GM12878 (cell line): ENCODE data around the gene CACNA1A. TPM values are rescaled to one million over a fixed set of nuclear protein-coding genes. Genes with fewer than 3 reads are reported as not detected.

Source experiments
- ATAC-seq: fragments of 200-7000 bp; cut with Tn5 transposase; 3 replicates; pipeline ENCODE4 v1.9.1; 2020; ENCODE audit warnings: mild to moderate bottlenecking, moderate library complexity
- BruUV-seq: library from RNA; stranded (reverse); fragments of 400-500 nt; replicated peaks from 2 replicates; lab custom pipeline; 2021; lab: Mats Ljungman, UMichigan
- CTCF ChIA-PET: fragments of 300-600 bp; sonication (Branson Sonifier 250); formaldehyde crosslinking; extraction: SDS; loops from one replicate; lab custom pipeline; 2021; ENCODE audit warnings: inconsistent platforms; lab: Yijun Ruan, JAX
- POLR2A ChIA-PET: fragments of 350-600 bp; formaldehyde crosslinking; extraction: SDS; loops from one replicate; lab custom pipeline; 2021; ENCODE audit warnings: inconsistent platforms; lab: Charles Lee
- RAD21 ChIA-PET: fragments of 300-600 bp; sonication (Branson Sonifier 250); formaldehyde crosslinking; loops from one replicate; lab custom pipeline; 2023; ENCODE audit warnings: antibody characterized with exemption; ENCODE audit not compliant: unreplicated experiment; lab: Charles Lee
- SMC1A ChIA-PET: fragments of 300-600 bp; sonication (Branson Sonifier 250); formaldehyde crosslinking; loops from one replicate; lab custom pipeline; 2023; ENCODE audit not compliant: unreplicated experiment, uncharacterized antibody; lab: Charles Lee
- DNase-seq: peaks from one replicate; pipeline ENCODE4 v3.0.0-alpha.2; 2011; ENCODE audit warnings: low read depth, low spot score
- FAIRE-seq: peaks from 3 replicates; lab custom pipeline; 2011; peaks lifted over from hg19 to GRCh38; lab: Jason Lieb, UNC
- H2AFZ ChIP-seq: 2 replicates; pipeline ENCODE4 v1.6.0; 2011; ENCODE audit warnings: low read depth, low read length, control low read depth; ENCODE audit not compliant: control insufficient read depth
- H3K27ac ChIP-seq: 2 replicates; pipeline ENCODE4 v1.5.1; 2011; ENCODE audit warnings: control low read depth; ENCODE audit not compliant: control insufficient read depth, insufficient read depth
- H3K27me3 ChIP-seq, 2 experiments: replicated peaks in 1 of 2; 2 replicates each; pipeline versions ENCODE4 v1.6.0 to v1.6.1; 2011; ENCODE audit warnings: low read length in 1 of 2; ENCODE audit not compliant: control insufficient read depth in 2 of 2, insufficient read depth in 2 of 2
- H3K36me3 ChIP-seq, 2 experiments: 2 replicates each; pipeline ENCODE4 v1.5.1; 2011; ENCODE audit warnings: low read length in 1 of 2; ENCODE audit not compliant: control insufficient read depth in 2 of 2, insufficient read depth in 2 of 2
- H3K4me1 ChIP-seq: 2 replicates; pipeline ENCODE4 v1.6.1; 2011; ENCODE audit warnings: mild to moderate bottlenecking, low read length, moderate library complexity, mixed read lengths; ENCODE audit not compliant: control insufficient read depth, insufficient read depth
- H3K4me2 ChIP-seq: 2 replicates; pipeline ENCODE4 v1.6.0; 2011; ENCODE audit warnings: control low read depth; ENCODE audit not compliant: control insufficient read depth, insufficient read depth
- H3K4me3 ChIP-seq: fragments of 200-600 bp; sonication (generic); 2 replicates; pipeline ENCODE4 v1.5.1; 2016
- H3K79me2 ChIP-seq: 2 replicates; pipeline ENCODE4 v1.6.0; 2011; ENCODE audit warnings: low read length; ENCODE audit not compliant: control insufficient read depth, insufficient read depth
- H3K9ac ChIP-seq: 2 replicates; pipeline ENCODE4 v1.8.0; 2011; ENCODE audit warnings: low read length, control low read depth, mixed read lengths; ENCODE audit not compliant: control insufficient read depth, insufficient read depth
- H3K9me3 ChIP-seq: replicated peaks from 3 replicates; pipeline ENCODE4 v1.5.1; 2011; ENCODE audit warnings: mild to moderate bottlenecking, low read length; ENCODE audit not compliant: control insufficient read depth, insufficient read depth
- H4K20me1 ChIP-seq: 2 replicates; pipeline ENCODE4 v1.6.0; 2011; ENCODE audit not compliant: control insufficient read depth, insufficient read depth
- ATF7 ChIP-seq: fragments of 450-650 bp; IDR thresholded peaks from 2 replicates; pipeline ENCODE4 v1.6.1; 2016; ENCODE audit warnings: low read depth, mild to moderate bottlenecking
- ETV6 ChIP-seq, 2 experiments: fragments of 450-650 bp in 1 of 2; IDR thresholded peaks in 1 of 2; conservative IDR thresholded peaks in 1 of 2; 2 replicates each; pipeline ENCODE4 v1.6.1; 2014; ENCODE audit warnings: antibody characterized with exemption in 1 of 2, borderline replicate concordance in 1 of 2, low read depth in 1 of 2, mild to moderate bottlenecking in 1 of 2, moderate library complexity in 1 of 2
- KLF5 ChIP-seq: fragments of 450-650 bp; IDR thresholded peaks from 2 replicates; pipeline ENCODE4 v1.6.1; 2014; ENCODE audit warnings: mild to moderate bottlenecking; ENCODE audit not compliant: partially characterized antibody
- MTA2 ChIP-seq: fragments of 450-650 bp; IDR thresholded peaks from 2 replicates; pipeline ENCODE4 v1.6.1; 2016; ENCODE audit warnings: low read depth, mild to moderate bottlenecking, moderate library complexity
- MTA3 ChIP-seq: IDR thresholded peaks from 2 replicates; pipeline ENCODE4 v1.6.1; 2012; ENCODE audit warnings: low read length, inconsistent platforms, borderline replicate concordance
- PAX5 ChIP-seq: IDR thresholded peaks from 2 replicates; pipeline ENCODE4 v1.6.1; 2011; ENCODE audit warnings: low read depth, low read length, borderline replicate concordance
- POLR2A ChIP-seq: IDR thresholded peaks from 2 replicates; pipeline ENCODE4 v1.6.1; 2011; ENCODE audit warnings: low read depth, mild to moderate bottlenecking, low read length
- RAD51 ChIP-seq: fragments of 450-650 bp; IDR thresholded peaks from 2 replicates; pipeline ENCODE4 v1.6.1; 2016; ENCODE audit warnings: moderate library complexity, mild to moderate bottlenecking, inconsistent platforms
- RBBP5 ChIP-seq: fragments of 200-600 bp; sonication (generic); conservative IDR thresholded peaks from 2 replicates; pipeline ENCODE4 v1.6.1; 2016
- SIN3A ChIP-seq: IDR thresholded peaks from 2 replicates; pipeline ENCODE4 v1.6.1; 2012; ENCODE audit warnings: low read depth, low read length, improper control_type of control experiment
- SMAD5 ChIP-seq: IDR thresholded peaks from 2 replicates; pipeline ENCODE4 v1.6.1; 2016; ENCODE audit warnings: antibody characterized with exemption, low read depth
- SREBF2 ChIP-seq: IDR thresholded peaks from 2 replicates; pipeline ENCODE4 v1.6.1; 2012; ENCODE audit warnings: mild to moderate bottlenecking, low read length
- ZNF207 ChIP-seq: fragments of 450-650 bp; IDR thresholded peaks from 2 replicates; pipeline ENCODE4 v1.6.1; 2014; ENCODE audit warnings: antibody characterized with exemption, mild to moderate bottlenecking, borderline replicate concordance
- WGBS: methylation state at CpG from one replicate; pipeline ENCODE4 v1.1.6; 2016; ENCODE audit warnings: low lambda C conversion rate; ENCODE audit not compliant: insufficient replicate concordance, insufficient coverage; ENCODE audit errors: missing lambda C conversion rate; 5-methylcytosine and 5-hydroxymethylcytosine counted together
- in situ Hi-C: fragments of 300-500 bp; cut with MboI; formaldehyde crosslinking; loops from 9 replicates; pipeline ENCODE4 v1.14.3; 2018; ENCODE audit warnings: mixed read lengths
- intact Hi-C: fragments of 100-400 bp; cut with micrococcal nuclease; formaldehyde crosslinking; loops from one replicate; pipeline ENCODE4 v1.14.2; 2022; ENCODE audit not compliant: unreplicated experiment
- polyA plus RNA-seq, 11 experiments: library from polyadenylated mRNA; depleted of rRNA in 4 of 11; unstranded in 6 of 11; stranded (reverse) in 5 of 11; fragments of >200 nt; fragmentation: Nextera tagmentation in 4 of 11; fragmentation: Illumina TruSeq in 1 of 11; extraction: Ambion mirVana in 4 of 11; extraction: Trizol in 1 of 11; gene quantifications; 1 replicate in 1 of 11; 2 replicates in 10 of 11; pipeline versions ENCODE4 v1.2.1 to v1.2.3, GENCODE V29; 2011 to 2016; ENCODE audit warnings: inconsistent platforms in 2 of 11, missing spikeins in 2 of 11, low read depth in 1 of 11
- total RNA-seq, 4 experiments: library from RNA; depleted of rRNA in 3 of 4; stranded (reverse); fragments of >200 nt in 3 of 4; fragmentation: Illumina TruSeq in 1 of 4; extraction: Trizol in 1 of 4; gene quantifications; 2 replicates each; pipeline versions ENCODE4 v1.2.1 to v1.2.3, GENCODE V29; 2013 to 2021
- TF ChIP-seq, protein P1 (sequence below): IDR thresholded peaks from 2 replicates; pipeline ENCODE4 v1.6.1; 2011; ENCODE audit warnings: borderline replicate concordance, low read depth, mild to moderate bottlenecking, moderate library complexity, low read length; ENCODE audit not compliant: insufficient read depth, poor library complexity, severe bottlenecking

Gene CACNA1A
- total and polyA plus RNA-seq, 10 of the 15 experiments (the other 5 are each of a cell fraction or from before 2014, with no cell fraction given) = 1.1 to 4.4 (median 2.5) TPM

DNA sequence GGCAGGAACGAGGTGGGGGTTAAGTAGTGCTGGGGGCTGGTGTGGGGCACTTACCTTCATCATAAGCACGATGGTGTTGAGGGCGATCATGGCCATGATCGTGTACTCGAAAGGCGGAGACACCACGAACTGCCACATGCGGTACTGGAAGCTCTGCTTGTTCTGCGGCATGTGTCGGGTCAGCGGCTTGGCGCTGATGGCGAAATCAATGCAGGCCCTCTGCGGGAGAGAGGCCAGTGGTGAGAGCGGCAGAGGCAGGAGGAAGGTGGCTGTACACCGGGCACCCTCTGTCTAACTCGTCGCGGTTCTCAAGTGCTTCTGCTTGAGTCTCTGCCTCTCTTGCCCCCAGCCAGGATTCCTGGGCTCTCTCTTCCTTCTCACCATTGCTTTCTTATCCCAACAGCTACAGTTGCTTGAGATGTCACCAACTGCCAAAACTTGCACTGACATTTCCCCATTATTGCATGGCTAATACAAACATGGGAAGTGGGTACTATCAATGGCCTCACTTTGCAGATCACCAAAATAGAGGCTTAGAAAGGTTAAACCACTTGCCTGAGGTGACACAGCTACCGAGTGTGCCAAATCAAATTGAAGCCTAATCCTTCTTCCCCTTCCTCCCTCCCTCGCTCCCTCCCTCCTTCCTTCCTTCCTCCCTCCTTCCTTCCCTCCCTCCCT, 251.1 kb downstream of the CACNA1A start:
- RAD21 ChIA-PET = no interaction called here
- H3K27ac ChIP-seq = no peak overlapping the region
- peaks cover 2% of the 10 kb centered on the region; the same call in 1 of the 3 replicates for H3K9me3 ChIP-seq
- H3K9ac ChIP-seq = no peak overlapping the region
- no peaks in the 10 kb centered on the region for H3K27me3 ChIP-seq
- H3K4me3 ChIP-seq = no peak overlapping the region
- H2AFZ ChIP-seq = no peak overlapping the region
- no peak for DNase-seq
- no peaks in the 10 kb centered on the region for H3K36me3 ChIP-seq
- WGBS = 80% methylated on average over 21 of the region's 21 CpGs
- CTCF ChIA-PET = no interaction called here
- no peaks in the 10 kb centered on the region for H3K79me2 ChIP-seq
- SMC1A ChIA-PET = no interaction called here
- POLR2A ChIA-PET = interaction anchor here (0.6 kb wide), 2 partner anchors 40 to 106 kb away, joined by 4 read pairs; no protein-coding TSS in a partner anchor
- intact Hi-C loops (no loop called here), in situ Hi-C loops (no loop called here)
- no peaks in the 10 kb centered on the region for H4K20me1 ChIP-seq
- BruUV-seq = no TSS peak
- H3K4me1 ChIP-seq = no peaks in the 10 kb centered on the region
- no peak overlapping the region for H3K4me2 ChIP-seq
- ATAC-seq = no peak
- TF ChIP-seq SIN3A (no peak), ATF7 (no peak)
- no peak for FAIRE-seq

DNA sequence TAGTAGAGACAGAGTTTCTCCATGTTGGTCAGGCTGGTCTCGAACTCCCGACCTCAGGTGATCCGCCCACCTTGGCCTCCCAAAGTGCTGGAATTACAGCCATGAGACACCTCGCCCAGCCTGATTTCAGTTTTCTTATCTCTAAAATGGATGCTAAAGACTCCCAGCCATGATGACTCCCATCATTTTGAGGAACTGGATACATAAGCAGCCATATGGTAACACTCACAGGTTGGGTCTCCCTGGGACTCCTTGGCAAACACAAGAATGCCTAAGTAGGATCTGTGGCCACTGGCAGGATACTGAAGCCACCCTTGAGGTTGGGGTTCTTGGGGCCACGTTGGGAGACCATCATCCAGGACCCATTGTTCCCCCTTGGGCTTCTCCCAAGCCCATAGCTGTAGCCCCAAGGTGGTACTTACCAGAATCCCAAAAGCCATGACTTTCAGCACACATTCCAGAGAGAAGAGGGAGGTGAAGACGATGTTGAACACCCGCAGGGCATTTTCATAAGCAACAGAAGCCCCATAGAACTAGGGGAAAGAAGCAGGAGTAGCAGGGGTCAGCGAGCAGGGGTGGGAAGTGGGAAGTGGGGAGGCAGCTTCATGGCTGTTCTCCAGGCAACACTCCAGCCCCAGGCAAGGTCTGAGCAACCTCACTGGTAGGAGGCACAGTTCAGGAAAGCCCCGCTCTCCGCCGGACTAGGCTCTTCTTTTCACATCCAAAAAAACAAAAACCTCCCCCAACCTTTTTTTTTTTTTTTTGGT, 253.5 kb downstream of the CACNA1A start:
- ChIA-PET RAD21 (interaction anchor here (1.1 kb wide), 1 partner anchor 10 kb away, joined by 3 read pairs; no protein-coding TSS in a partner anchor), CTCF (interaction anchor here (1.0 to 1.5 kb wide), 2 partner anchors 8 to 275 kb away, joined by 4 to 6 read pairs; no protein-coding TSS in a partner anchor)
- FAIRE-seq (no peak), ATAC-seq (no peak)
- Histone ChIP-seq H3K79me2 (no peaks in the 10 kb centered on the region), H3K4me1 (no peaks in the 10 kb centered on the region), H3K4me2 (no peak overlapping the region), H3K9me3 (peaks cover 2% of the 10 kb centered on the region; the same call in 1 of the 3 replicates)
- in situ Hi-C loops = no loop called here
- TF ChIP-seq RBBP5 (no peak), MTA2 (no peak), MTA3 (no peak), PAX5 (no peak), SREBF2 (no peak), ZNF207 (no peak), RAD51 (no peak), ETV6 (conservative IDR thresholded peaks at IDR 0.05 in 1 of 2, IDR thresholded peaks at IDR 0.05 in 1 of 2; ENCODE audit: borderline replicate concordance in 1 of 2, low read depth in 1 of 2) (no peak), POLR2A (no peak), SMAD5 (no peak), KLF5 (no peak)
- TF ChIP-seq, protein P1, sequence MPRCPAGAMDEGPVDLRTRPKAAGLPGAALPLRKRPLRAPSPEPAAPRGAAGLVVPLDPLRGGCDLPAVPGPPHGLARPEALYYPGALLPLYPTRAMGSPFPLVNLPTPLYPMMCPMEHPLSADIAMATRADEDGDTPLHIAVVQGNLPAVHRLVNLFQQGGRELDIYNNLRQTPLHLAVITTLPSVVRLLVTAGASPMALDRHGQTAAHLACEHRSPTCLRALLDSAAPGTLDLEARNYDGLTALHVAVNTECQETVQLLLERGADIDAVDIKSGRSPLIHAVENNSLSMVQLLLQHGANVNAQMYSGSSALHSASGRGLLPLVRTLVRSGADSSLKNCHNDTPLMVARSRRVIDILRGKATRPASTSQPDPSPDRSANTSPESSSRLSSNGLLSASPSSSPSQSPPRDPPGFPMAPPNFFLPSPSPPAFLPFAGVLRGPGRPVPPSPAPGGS = no peak
- TF ChIP-seq, all 136 proteins: peak for 0
- DNase-seq = no peak
- no peaks in the 10 kb centered on the region for H4K20me1 ChIP-seq
- H3K9ac ChIP-seq = no peak overlapping the region
- BruUV-seq = no TSS peak
- no peak overlapping the region for H3K27ac ChIP-seq
- POLR2A ChIA-PET = no interaction called here
- H3K4me3 ChIP-seq = no peak overlapping the region
- H3K27me3 ChIP-seq = no peaks in the 10 kb centered on the region
- no peaks in the 10 kb centered on the region for H3K36me3 ChIP-seq
- WGBS = 67% methylated on average over 11 of the region's 11 CpGs
- H2AFZ ChIP-seq = no peak overlapping the region
- intact Hi-C loops = no loop called here
- SMC1A ChIA-PET = interaction anchor here (1.2 kb wide), 1 partner anchor 57 kb away, joined by 4 read pairs; no protein-coding TSS in a partner anchor
